ENCODE data around the gene GBP4. TPM values are rescaled to one million over a fixed set of nuclear protein-coding genes. Genes with fewer than 3 reads are reported as not detected.
A peak's percentile ranks its signal among the peaks of the same experiment; 100 is the strongest.

GBP4 gene
- total and polyA plus RNA-seq, 9 of the 15 experiments (the other 6 are each of a cell fraction or from before 2014, with no cell fraction given): 0.04 to 0.40 (median 0.11) TPM

- 3% methylated on average over 4 of the region's 4 CpGs for WGBS (ENCODE audit: insufficient coverage, low coverage, missing lambda C conversion rate)
- intact Hi-C loops (cut with micrococcal nuclease): no loop called here
- H3K36me3 ChIP-seq (ENCODE audit: control insufficient read depth, insufficient read depth, low read length): no peaks in the 10 kb centered on the region
- H4K20me1 ChIP-seq (replicated peaks; ENCODE audit: control insufficient read depth, insufficient read depth, low read length): no peaks in the 10 kb centered on the region
- no peak overlapping the region for H2AFZ ChIP-seq (ENCODE audit: low read depth, low read length)
- no peaks in the 10 kb centered on the region for H3K27me3 ChIP-seq (ENCODE audit: control insufficient read depth in 2 of 2, insufficient read depth in 2 of 2, low read length in 2 of 2)
- H3K4me3 ChIP-seq: no peak overlapping the region
- H3K9ac ChIP-seq (ENCODE audit: insufficient read depth in 1 of 2, low read depth in 2 of 2, low read length in 2 of 2): no peak overlapping the region
- no peaks in the 10 kb centered on the region for H3K4me1 ChIP-seq (replicated peaks in 1 of 2; ENCODE audit: control insufficient read depth in 2 of 2, insufficient read depth in 2 of 2, low read length in 2 of 2)
- no peaks in the 10 kb centered on the region for H3K79me2 ChIP-seq (ENCODE audit: control insufficient read depth, insufficient read depth, low read length)
- ATAC-seq (no peak), DNase-seq (ENCODE audit: extremely low read depth in 1 of 4, low spot score in 3 of 4) (no peak), FAIRE-seq (no peak)
- H3K9me3 ChIP-seq (replicated peaks; ENCODE audit: control insufficient read depth, insufficient read depth, low read depth, low read length): no peaks in the 10 kb centered on the region
- in situ Hi-C loops (cut with MboI): no loop called here
- H3K27ac ChIP-seq (ENCODE audit: extremely low read depth, low read depth, low read length): no peak overlapping the region
- no peak overlapping the region for H3K4me2 ChIP-seq (ENCODE audit: insufficient read depth, low read length)
- CTCF ChIA-PET (ENCODE audit: low intra/inter-chr PET ratio): no interaction called here
- no TSS peak for BruUV-seq (replicated peaks)
- no peaks in the 10 kb centered on the region for H3K9me1 ChIP-seq (ENCODE audit: control insufficient read depth, insufficient read depth, low read length)
- POLR2A ChIA-PET: no interaction called here
- TF ChIP-seq DMBX1 (CRISPR knock-in tag; IDR thresholded peaks at IDR 0.05; ENCODE audit: borderline replicate concordance) (peak; percentile 97; the same call in 1 of the 2 replicates), ZNF23 (CRISPR knock-in tag; IDR thresholded peaks at IDR 0.05) (no peak), TRIM28 (IDR thresholded peaks at IDR 0.05) (no peak), TCFL5 (CRISPR knock-in tag; conservative IDR thresholded peaks at IDR 0.05) (peak; percentile 91), NR4A1 (CRISPR knock-in tag; IDR thresholded peaks at IDR 0.05) (no peak), NR4A1 (tag; IDR thresholded peaks at IDR 0.05) (peak; percentile 89), CBX5 (IDR thresholded peaks at IDR 0.05; ENCODE audit: borderline replicate concordance, low read depth) (no peak), THRB (CRISPR knock-in tag; conservative IDR thresholded peaks at IDR 0.05) (no peak), SMAD4 (CRISPR knock-in tag; conservative IDR thresholded peaks at IDR 0.05) (peak; percentile 89), C11orf30 (IDR thresholded peaks at IDR 0.05; ENCODE audit: low read depth) (peak; percentile 75; the same call in 1 of the 2 replicates)
- TF ChIP-seq, protein P1, sequence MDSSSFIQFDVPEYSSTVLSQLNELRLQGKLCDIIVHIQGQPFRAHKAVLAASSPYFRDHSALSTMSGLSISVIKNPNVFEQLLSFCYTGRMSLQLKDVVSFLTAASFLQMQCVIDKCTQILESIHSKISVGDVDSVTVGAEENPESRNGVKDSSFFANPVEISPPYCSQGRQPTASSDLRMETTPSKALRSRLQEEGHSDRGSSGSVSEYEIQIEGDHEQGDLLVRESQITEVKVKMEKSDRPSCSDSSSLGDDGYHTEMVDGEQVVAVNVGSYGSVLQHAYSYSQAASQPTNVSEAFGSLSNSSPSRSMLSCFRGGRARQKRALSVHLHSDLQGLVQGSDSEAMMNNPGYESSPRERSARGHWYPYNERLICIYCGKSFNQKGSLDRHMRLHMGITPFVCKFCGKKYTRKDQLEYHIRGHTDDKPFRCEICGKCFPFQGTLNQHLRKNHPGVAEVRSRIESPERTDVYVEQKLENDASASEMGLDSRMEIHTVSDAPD (CRISPR knock-in tag; IDR thresholded peaks at IDR 0.05): no peak
- TF ChIP-seq, protein P2, sequence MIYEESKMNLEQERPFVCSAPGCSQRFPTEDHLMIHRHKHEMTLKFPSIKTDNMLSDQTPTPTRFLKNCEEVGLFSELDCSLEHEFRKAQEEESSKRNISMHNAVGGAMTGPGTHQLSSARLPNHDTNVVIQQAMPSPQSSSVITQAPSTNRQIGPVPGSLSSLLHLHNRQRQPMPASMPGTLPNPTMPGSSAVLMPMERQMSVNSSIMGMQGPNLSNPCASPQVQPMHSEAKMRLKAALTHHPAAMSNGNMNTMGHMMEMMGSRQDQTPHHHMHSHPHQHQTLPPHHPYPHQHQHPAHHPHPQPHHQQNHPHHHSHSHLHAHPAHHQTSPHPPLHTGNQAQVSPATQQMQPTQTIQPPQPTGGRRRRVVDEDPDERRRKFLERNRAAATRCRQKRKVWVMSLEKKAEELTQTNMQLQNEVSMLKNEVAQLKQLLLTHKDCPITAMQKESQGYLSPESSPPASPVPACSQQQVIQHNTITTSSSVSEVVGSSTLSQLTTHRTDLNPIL (CRISPR knock-in tag; IDR thresholded peaks at IDR 0.05): peak; percentile 91
- TF ChIP-seq, protein P3, sequence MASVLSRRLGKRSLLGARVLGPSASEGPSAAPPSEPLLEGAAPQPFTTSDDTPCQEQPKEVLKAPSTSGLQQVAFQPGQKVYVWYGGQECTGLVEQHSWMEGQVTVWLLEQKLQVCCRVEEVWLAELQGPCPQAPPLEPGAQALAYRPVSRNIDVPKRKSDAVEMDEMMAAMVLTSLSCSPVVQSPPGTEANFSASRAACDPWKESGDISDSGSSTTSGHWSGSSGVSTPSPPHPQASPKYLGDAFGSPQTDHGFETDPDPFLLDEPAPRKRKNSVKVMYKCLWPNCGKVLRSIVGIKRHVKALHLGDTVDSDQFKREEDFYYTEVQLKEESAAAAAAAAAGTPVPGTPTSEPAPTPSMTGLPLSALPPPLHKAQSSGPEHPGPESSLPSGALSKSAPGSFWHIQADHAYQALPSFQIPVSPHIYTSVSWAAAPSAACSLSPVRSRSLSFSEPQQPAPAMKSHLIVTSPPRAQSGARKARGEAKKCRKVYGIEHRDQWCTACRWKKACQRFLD (CRISPR knock-in tag; IDR thresholded peaks at IDR 0.05): peak; percentile 89; the same call in 1 of the 2 replicates
These were observed 28.3 kb downstream of the GBP4 start for GRCh38 chr1:89170170-89171066.

Data from K562 (cell line).